Measurements from ENCODE around the gene RAI1. TPM values are rescaled to one million over a fixed set of nuclear protein-coding genes. Genes with fewer than 3 reads are reported as not detected.
A peak's percentile ranks its signal among the peaks of the same experiment; 100 is the strongest.

RAI1 gene
- 10 to 100 TPM; 22.0 to 23.5 TPM for total RNA-seq

DNA sequence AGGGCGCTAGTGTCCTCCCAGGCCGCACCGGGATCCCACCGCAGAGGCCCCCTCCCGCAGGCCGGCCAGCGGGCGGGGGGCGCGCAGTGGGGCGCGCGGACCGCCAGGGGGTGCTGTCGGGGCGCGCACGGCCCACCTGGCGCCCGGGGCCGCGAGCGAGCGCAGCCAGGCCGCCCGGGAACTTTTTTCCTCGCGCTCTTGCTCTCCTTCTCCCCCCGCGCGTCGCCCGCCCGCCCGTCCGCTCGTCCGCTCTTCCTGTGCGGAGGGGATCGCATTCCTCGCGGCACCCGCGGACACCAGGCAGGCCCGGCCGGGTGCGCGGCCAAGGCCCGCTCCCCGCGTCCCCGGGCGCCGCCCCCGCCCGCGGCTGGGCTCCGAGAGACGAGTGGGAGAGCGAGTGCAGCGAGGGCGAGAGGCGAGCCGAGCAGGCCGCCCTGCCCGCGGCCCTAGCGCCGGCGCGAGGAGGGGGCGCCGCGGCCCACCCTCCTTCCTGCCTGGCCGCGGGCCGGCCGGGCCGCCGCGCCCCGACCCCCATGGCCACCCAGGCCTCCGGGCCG, at the start of gene RAI1:
Gene RAI1, plus strand, starts transcription at position 272 of the 557 bp plus-strand sequence. CDS start 111,491 bp downstream, outside the sequence.

GRCh38 chr17:17836818-17837379, 155.6 kb downstream of the RAI1 start, which contains the start of gene SREBF1:
Gene SREBF1, minus strand, starts transcription at chr17:17836986. Its CDS starts 169 bp downstream, at chr17:17836817.

Small RNAs within 50 kb of the gene (microRNA-seq; reads per million reads assigned to microRNA genes)
- gene MIR33B (ENCODE audit: borderline microRNAs expressed, borderline replicate concordance) (188 reads per million, percentile 77 among the genes with 10 or more reads in this experiment), gene MIR6777 (ENCODE audit: borderline microRNAs expressed, borderline replicate concordance) (not detected)

Other genes starting within 250 kb of the RAI1 start
- 10 to 100 TPM; 13.3 to 15.4 TPM for gene MED9, start 204.5 kb upstream of the RAI1 start, total RNA-seq
- gene RASD1, start 185.1 kb upstream of the RAI1 start, total RNA-seq, result under 1 TPM; 0.51 to 0.76 TPM
- 10 to 100 TPM; 13.1 to 15.8 TPM for gene PEMT, start 89.8 kb upstream of the RAI1 start, total RNA-seq
- gene SREBF1, start 155.5 kb downstream of the RAI1 start, total RNA-seq, result 100 to 1,000 TPM; 226 to 253 TPM

Data from activated naive CD4-positive, alpha-beta T cell treated with anti-CD3 and anti-CD28 coated beads, Interleukin-2, amount 10 ng/mL, durations not matched to agents 5 hours and 36 hours (primary cell).